VCaP (cell line): ENCODE data around the gene SEC22A.

ENCODE experiments used
- H3K27ac ChIP-seq: fragments of 450-650 bp; 2 replicates; pipeline ENCODE4 v1.5.1; 2017
- TF ChIP-seq, protein P1 (sequence below): fragments of 450-650 bp; conservative IDR thresholded peaks from 2 replicates; pipeline ENCODE4 v1.5.1; 2017; ENCODE audit warnings: mild to moderate bottlenecking, moderate library complexity

SEC22A gene

DNA sequence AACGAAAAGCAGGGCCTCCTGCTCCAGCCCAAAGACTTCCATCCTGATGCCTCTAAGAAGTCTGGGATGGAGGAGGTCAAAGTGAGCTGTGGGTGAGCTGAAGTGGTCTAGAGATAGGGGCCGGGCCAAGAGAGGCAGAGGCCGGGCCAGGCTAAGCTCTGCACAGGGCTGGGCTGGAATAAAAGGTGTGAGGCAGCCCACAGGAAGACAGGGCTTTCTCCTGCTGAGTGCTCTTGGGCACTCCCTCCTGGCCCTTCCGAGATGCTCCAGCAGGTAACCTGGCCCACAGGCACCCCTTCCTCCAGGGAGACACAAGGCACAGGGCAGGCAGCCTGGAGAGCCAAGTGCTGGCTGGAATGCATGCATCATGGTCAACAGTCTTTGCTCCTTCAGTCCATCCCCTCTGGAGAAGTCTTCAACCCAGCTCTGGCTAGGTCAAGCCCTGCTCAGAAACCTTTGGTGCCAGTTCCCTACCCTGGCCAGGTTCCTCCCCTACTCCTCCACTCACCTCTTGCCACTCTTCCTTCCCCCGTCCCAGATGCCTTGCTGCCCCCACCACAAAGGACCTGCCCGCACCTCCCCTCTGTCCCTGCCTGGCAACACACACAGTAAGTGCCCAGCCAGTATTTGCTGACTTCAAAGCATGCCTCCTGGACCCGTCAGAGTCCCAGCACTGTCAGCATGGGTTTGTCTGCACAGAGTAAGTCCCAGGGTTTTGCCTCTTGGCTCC lies 93.6 kb downstream of the SEC22A start:
- no peak overlapping the region for H3K27ac ChIP-seq
- TF ChIP-seq, protein P1, sequence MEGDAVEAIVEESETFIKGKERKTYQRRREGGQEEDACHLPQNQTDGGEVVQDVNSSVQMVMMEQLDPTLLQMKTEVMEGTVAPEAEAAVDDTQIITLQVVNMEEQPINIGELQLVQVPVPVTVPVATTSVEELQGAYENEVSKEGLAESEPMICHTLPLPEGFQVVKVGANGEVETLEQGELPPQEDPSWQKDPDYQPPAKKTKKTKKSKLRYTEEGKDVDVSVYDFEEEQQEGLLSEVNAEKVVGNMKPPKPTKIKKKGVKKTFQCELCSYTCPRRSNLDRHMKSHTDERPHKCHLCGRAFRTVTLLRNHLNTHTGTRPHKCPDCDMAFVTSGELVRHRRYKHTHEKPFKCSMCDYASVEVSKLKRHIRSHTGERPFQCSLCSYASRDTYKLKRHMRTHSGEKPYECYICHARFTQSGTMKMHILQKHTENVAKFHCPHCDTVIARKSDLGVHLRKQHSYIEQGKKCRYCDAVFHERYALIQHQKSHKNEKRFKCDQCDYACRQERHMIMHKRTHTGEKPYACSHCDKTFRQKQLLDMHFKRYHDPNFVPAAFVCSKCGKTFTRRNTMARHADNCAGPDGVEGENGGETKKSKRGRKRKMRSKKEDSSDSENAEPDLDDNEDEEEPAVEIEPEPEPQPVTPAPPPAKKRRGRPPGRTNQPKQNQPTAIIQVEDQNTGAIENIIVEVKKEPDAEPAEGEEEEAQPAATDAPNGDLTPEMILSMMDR = no peak

DNA sequence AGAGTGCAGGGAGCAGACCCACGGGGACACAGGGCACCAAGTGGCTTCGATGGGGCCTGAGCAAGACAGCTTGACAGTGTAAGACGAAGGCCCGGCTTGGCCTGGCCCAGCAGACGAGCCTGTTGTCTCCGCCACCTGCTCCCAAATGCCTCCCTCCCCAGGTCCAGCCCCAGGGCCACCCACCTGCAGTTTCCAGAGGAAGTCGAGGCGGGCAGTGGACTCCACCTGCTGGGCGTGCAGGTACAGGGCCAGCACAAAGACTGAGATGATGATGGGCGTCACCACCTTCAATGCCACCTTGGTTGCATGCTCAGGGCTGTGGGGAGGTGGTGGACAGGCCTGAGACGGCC lies 94.1 kb downstream of the SEC22A start:
- TF ChIP-seq, protein P1 = no peak
- H3K27ac ChIP-seq = no peak overlapping the region

DNA sequence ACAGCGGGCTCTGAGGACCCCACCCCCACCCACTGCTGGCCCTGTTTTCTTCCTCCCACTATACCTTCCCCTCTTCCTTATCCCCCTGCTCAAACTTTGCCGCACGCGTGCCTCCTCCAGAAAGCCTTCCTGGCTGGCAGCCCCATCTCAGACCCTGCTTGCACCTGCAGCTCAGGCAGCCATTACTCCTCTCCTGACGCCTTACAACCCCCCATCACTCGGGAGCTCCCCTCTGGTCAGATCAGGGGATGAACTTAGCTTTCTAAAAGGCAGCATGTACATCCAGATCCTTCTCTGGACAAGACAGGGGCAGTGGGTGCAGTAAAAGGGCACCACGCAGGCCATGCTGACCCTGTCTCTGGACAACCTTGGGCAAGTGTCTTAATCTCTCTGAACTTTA lies 94.5 kb downstream of the SEC22A start:
- H3K27ac ChIP-seq = no peak overlapping the region
- TF ChIP-seq, protein P1 = no peak

DNA sequence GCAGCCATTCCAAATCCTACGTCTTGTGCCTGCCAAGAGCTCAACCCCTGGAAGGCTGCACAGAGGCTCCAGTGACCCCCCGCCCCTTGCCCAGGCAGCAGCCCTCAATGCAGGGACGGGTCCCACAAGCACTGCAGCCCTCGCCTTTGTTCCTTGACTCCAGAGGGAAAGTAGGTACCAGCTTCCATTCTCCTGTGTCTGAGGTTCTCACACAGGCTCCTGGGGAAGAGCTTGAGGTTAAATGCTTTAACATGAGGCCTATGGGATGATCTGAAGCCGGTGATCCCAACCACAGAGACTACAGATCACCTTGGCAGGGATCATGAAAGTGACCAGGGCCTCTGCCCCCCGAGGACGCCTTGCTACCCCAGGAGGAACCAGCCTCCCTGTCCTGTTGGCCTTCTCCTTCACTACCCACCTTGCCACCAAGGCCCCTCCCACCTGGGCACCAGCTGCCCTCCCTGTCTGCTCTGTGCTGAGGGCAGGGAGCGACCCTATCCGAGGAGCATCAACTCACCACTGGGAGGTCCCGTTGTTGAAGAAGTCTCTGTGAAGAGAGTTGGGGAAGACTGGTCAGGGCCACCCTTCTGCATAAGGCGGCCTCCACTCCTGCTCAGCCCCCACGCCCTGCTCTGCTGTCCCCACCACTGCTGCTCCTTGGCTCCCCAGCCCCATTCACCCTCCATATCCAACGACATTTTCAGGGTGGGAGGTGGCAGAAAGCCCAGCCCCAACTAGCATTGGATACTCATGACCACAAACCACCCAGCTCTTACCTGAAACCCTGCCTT lies 95.3 kb downstream of the SEC22A start:
- TF ChIP-seq, protein P1 = no peak
- H3K27ac ChIP-seq = no peak overlapping the region

DNA sequence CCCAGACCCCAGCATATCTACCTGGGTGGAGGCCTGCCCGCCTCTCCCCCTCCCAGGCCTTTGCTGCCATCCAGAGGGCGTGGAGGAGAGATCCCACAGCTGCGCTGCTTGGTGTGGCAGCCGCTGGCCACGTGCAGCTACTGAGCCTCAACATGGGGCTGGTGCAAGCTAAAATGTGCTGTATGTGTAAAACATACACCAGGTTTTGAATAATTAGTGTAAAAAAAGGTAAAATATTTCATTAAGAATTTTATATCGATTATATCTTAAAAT lies 95.8 kb downstream of the SEC22A start:
- no peak overlapping the region for H3K27ac ChIP-seq
- TF ChIP-seq, protein P1 = no peak; the same call in 1 of the 2 replicates

DNA sequence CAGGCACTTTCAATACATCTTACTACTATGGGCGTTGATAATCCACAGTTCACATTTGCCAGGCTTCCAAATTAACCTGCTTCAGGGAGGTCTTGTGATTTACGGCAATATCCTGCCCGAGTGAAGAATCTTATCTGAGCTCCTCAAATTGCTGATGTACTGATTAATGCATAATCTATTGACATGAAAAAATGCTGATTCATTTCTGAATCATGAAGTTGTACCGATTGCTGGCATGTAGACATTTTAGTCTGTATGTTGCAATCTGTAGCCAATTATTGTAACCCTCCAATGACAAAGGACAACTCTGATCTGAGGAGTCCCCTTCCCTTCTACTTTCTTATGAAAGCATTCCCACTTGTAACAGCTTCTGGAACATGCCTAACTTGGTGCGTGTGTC lies 97.2 kb downstream of the SEC22A start:
- H3K27ac ChIP-seq = no peak overlapping the region
- TF ChIP-seq, protein P1 = no peak

DNA sequence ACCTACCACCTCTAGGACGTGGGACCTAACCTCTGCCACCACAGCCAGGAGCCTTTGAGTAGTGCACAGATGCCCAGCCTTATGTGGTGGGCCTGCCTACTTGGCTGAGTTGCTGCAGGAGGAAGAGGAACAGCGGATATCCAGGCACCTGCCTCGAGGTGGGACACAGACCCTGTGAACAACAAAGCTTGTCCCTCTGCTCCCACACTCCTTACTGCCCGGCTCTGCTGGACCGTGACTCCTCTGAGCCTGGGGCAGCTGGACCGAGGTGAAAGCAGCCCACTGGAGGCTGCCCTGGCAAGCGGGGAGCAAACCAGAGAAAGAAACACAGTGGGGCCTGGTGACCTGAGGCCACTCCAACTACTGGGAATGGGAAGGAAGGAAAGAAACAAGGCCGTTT lies 97.8 kb downstream of the SEC22A start:
- H3K27ac ChIP-seq = no peak overlapping the region
- TF ChIP-seq, protein P1 = no peak
